HepG2 (cell line): Measurements from ENCODE around the gene ZDHHC18. TPM values are rescaled to one million over a fixed set of nuclear protein-coding genes. Genes with fewer than 3 reads are reported as not detected.
A peak's percentile ranks its signal among the peaks of the same experiment; 100 is the strongest.

Source experiments
- ATAC-seq: fragments of 200-7000 bp; cut with Tn5 transposase; 3 replicates; pipeline ENCODE4 v1.9.1; 2020; ENCODE audit warnings: mild to moderate bottlenecking, moderate library complexity
- BruUV-seq: library from RNA; stranded (reverse); fragments of 400-500 nt; replicated peaks from 2 replicates; lab custom pipeline; 2021; lab: Mats Ljungman, UMichigan
- CTCF ChIA-PET: fragments of 300-600 bp; formaldehyde crosslinking; extraction: SDS; loops from one replicate; lab custom pipeline; 2021; ENCODE audit warnings: low total read pairs, inconsistent platforms, low intra/inter-chr PET ratio; lab: Yijun Ruan, JAX
- POLR2A ChIA-PET: fragments of 350-600 bp; sonication (Branson Sonifier 250); formaldehyde crosslinking; loops from one replicate; lab custom pipeline; 2020; ENCODE audit warnings: antibody characterized with exemption, inconsistent platforms; lab: Yijun Ruan, JAX
- DNase-seq: peaks from one replicate; pipeline ENCODE4 v3.0.0-alpha.2; 2015; ENCODE audit warnings: low spot score
- FAIRE-seq: peaks from 3 replicates; lab custom pipeline; 2011; peaks lifted over from hg19 to GRCh38; lab: Jason Lieb, UNC
- H2AFZ ChIP-seq: one replicate; pipeline ENCODE4 v1.6.1; 2011; ENCODE audit warnings: low read length, inconsistent platforms
- H3K27ac ChIP-seq: fragments of 300-600 bp; 3 replicates; pipeline ENCODE4 v1.8.0; 2011; ENCODE audit warnings: mixed run types, mild to moderate bottlenecking, mixed read lengths, low read length, inconsistent platforms; ENCODE audit not compliant: insufficient read depth; ENCODE audit errors: extremely low read length
- H3K27me3 ChIP-seq, 2 experiments: fragments of 200-600 bp in 1 of 2; 2 replicates in 1 of 2; 3 replicates in 1 of 2; pipeline versions ENCODE4 v1.6.0 to v1.8.0; 2011; ENCODE audit warnings: low read length in 2 of 2, mild to moderate bottlenecking in 2 of 2, moderate library complexity in 2 of 2, inconsistent platforms in 1 of 2; ENCODE audit not compliant: insufficient read depth in 2 of 2, control insufficient read depth in 1 of 2
- H3K36me3 ChIP-seq, 2 experiments: fragments of 200-600 bp in 1 of 2; replicated peaks in 1 of 2; 2 replicates in 1 of 2; 3 replicates in 1 of 2; pipeline versions ENCODE4 v1.5.1 to v1.8.0; 2011; ENCODE audit warnings: low read length in 2 of 2, inconsistent platforms in 1 of 2; ENCODE audit not compliant: insufficient read depth in 2 of 2, control insufficient read depth in 1 of 2
- H3K4me1 ChIP-seq: 2 replicates; pipeline ENCODE4 v1.5.1; 2012; ENCODE audit warnings: low read length, inconsistent platforms; ENCODE audit not compliant: insufficient read depth
- H3K4me2 ChIP-seq: 2 replicates; pipeline ENCODE4 v1.6.0; 2011; ENCODE audit warnings: low read depth, low read length, inconsistent platforms
- H3K4me3 ChIP-seq, 3 experiments: fragments of 200-600 bp in 1 of 3; sonication (generic), shearing (Covaris generic) in 1 of 3; replicated peaks in 1 of 3; 2 replicates each; pipeline ENCODE4 v1.5.1; 2011 to 2016; ENCODE audit warnings: low read length in 3 of 3, inconsistent platforms in 2 of 3, low read depth in 2 of 3, mild to moderate bottlenecking in 2 of 3, control low read depth in 1 of 3, mixed read lengths in 1 of 3; ENCODE audit not compliant: insufficient read depth in 1 of 3
- H3K79me2 ChIP-seq: one replicate; pipeline ENCODE4 v1.6.1; 2011; ENCODE audit warnings: low read length, inconsistent platforms; ENCODE audit not compliant: insufficient read depth
- H3K9ac ChIP-seq: 2 replicates; pipeline ENCODE4 v1.6.0; 2011; ENCODE audit warnings: mild to moderate bottlenecking, low read depth, low read length, inconsistent platforms; ENCODE audit not compliant: insufficient read depth
- H3K9me3 ChIP-seq: 2 replicates; pipeline ENCODE4 v1.5.1; 2012; ENCODE audit warnings: mild to moderate bottlenecking, low read length
- H4K20me1 ChIP-seq: 2 replicates; pipeline ENCODE4 v1.6.0; 2011; ENCODE audit warnings: inconsistent platforms, mild to moderate bottlenecking, low read length, moderate library complexity; ENCODE audit not compliant: insufficient read depth
- DR1 ChIP-seq: sonication (generic); formaldehyde crosslinking; IDR thresholded peaks from 2 replicates; pipeline ENCODE4 v1.8.0; 2021; ENCODE audit warnings: mild to moderate bottlenecking, missing genetic modification reagents, inconsistent platforms
- ETV6 ChIP-seq: sonication (generic); formaldehyde crosslinking; conservative IDR thresholded peaks from 2 replicates; pipeline ENCODE4 v1.4.0; 2020; ENCODE audit warnings: missing genetic modification reagents
- FOXC1 ChIP-seq: sonication (generic); formaldehyde crosslinking; IDR thresholded peaks from 2 replicates; pipeline ENCODE4 v1.8.0; 2022; ENCODE audit warnings: mild to moderate bottlenecking, missing genetic modification reagents, borderline replicate concordance
- GATAD2A ChIP-seq: IDR thresholded peaks from 2 replicates; pipeline ENCODE4 v1.6.1; 2016
- HDAC2 ChIP-seq: sonication (generic); formaldehyde crosslinking; IDR thresholded peaks from 2 replicates; pipeline ENCODE4 v1.4.0; 2020; ENCODE audit warnings: missing genetic modification reagents
- HMG20A ChIP-seq: IDR thresholded peaks from 2 replicates; pipeline ENCODE4 v1.6.1; 2016; ENCODE audit warnings: borderline replicate concordance
- IKZF1 ChIP-seq: fragments of 450-650 bp; IDR thresholded peaks from 2 replicates; pipeline ENCODE4 v1.7.1; 2016
- NFYC ChIP-seq: IDR thresholded peaks from 2 replicates; pipeline ENCODE4 v1.6.1; 2016; ENCODE audit warnings: missing genetic modification reagents, missing compliant biosample characterization
- NONO ChIP-seq, 2 experiments: fragments of 450-650 bp in 1 of 2; sonication (generic) in 1 of 2; formaldehyde crosslinking in 1 of 2; IDR thresholded peaks in 1 of 2; conservative IDR thresholded peaks in 1 of 2; 2 replicates each; pipeline versions ENCODE4 v1.6.1 to v1.8.0; 2017 to 2022; ENCODE audit warnings: mild to moderate bottlenecking in 1 of 2, missing genetic modification reagents in 1 of 2, moderate library complexity in 1 of 2
- PAX8 ChIP-seq: sonication (generic); formaldehyde crosslinking; IDR thresholded peaks from 2 replicates; pipeline ENCODE4 v1.8.0; 2022; ENCODE audit warnings: mild to moderate bottlenecking, missing genetic modification reagents, borderline replicate concordance
- PPARG ChIP-seq: conservative IDR thresholded peaks from 2 replicates; pipeline ENCODE4 v1.6.1; 2016; ENCODE audit warnings: missing biosample characterization, missing genetic modification reagents
- SPEN ChIP-seq: sonication (generic); formaldehyde crosslinking; IDR thresholded peaks from 2 replicates; pipeline ENCODE4 v1.5.1; 2020; ENCODE audit warnings: low read depth, mild to moderate bottlenecking, missing genetic modification reagents
- THRA ChIP-seq: sonication (generic); formaldehyde crosslinking; IDR thresholded peaks from 2 replicates; pipeline ENCODE4 v1.4.0; 2020; ENCODE audit warnings: missing genetic modification reagents, borderline replicate concordance
- ZGPAT ChIP-seq: IDR thresholded peaks from 2 replicates; pipeline ENCODE4 v1.6.1; 2016; ENCODE audit warnings: mild to moderate bottlenecking
- ZKSCAN5 ChIP-seq: sonication (generic); formaldehyde crosslinking; IDR thresholded peaks from 2 replicates; pipeline ENCODE4 v1.5.1; 2020; ENCODE audit warnings: mild to moderate bottlenecking, missing genetic modification reagents
- ZKSCAN8 ChIP-seq: IDR thresholded peaks from 2 replicates; pipeline ENCODE4 v1.6.1; 2016; ENCODE audit warnings: borderline replicate concordance, missing genetic modification reagents, missing compliant biosample characterization
- ZNF350 ChIP-seq: sonication (generic); formaldehyde crosslinking; IDR thresholded peaks from 2 replicates; pipeline ENCODE4 v1.4.0; 2020; ENCODE audit warnings: mild to moderate bottlenecking, low read depth, missing genetic modification reagents, borderline replicate concordance
- ZNF564 ChIP-seq: sonication (generic); formaldehyde crosslinking; IDR thresholded peaks from 2 replicates; pipeline ENCODE4 v1.8.1; 2023; ENCODE audit warnings: mild to moderate bottlenecking, missing genetic modification reagents
- ZNF616 ChIP-seq: sonication (generic); formaldehyde crosslinking; IDR thresholded peaks from 2 replicates; pipeline ENCODE4 v1.5.0; 2020; ENCODE audit warnings: low read depth, mild to moderate bottlenecking, missing genetic modification reagents
- WGBS: methylation state at CpG from one replicate; pipeline ENCODE4 v1.1.6; 2017; ENCODE audit warnings: low lambda C conversion rate; 5-methylcytosine and 5-hydroxymethylcytosine counted together
- in situ Hi-C: cut with HindIII; loops from 2 replicates; pipeline ENCODE4 v1.10.0; 2017; ENCODE audit warnings: low pct_unique_long_range_greater_than_20kb; ENCODE audit not compliant: extremely low pct_ligation_motif_present
- intact Hi-C: fragments of 100-400 bp; cut with micrococcal nuclease; formaldehyde crosslinking; loops from one replicate; pipeline ENCODE4 v1.10.0; 2022; ENCODE audit not compliant: unreplicated experiment
- polyA plus RNA-seq, 8 experiments: library from polyadenylated mRNA; depleted of rRNA in 3 of 8; stranded (reverse) in 7 of 8; unstranded in 1 of 8; fragments of >200 nt; fragmentation: Illumina TruSeq in 4 of 8; extraction: Trizol in 4 of 8; gene quantifications; 2 replicates each; pipeline versions ENCODE4 v1.2.1 to v1.2.3, GENCODE V29; 2011 to 2016; ENCODE audit warnings: low read depth in 4 of 8, missing spikeins in 1 of 8, mixed read lengths in 1 of 8; ENCODE audit not compliant: insufficient read depth in 1 of 8
- total RNA-seq, 5 experiments: library from RNA; depleted of rRNA; stranded (reverse); fragments of >200 nt; fragmentation: Illumina TruSeq; extraction: Trizol; gene quantifications; 2 replicates each; pipeline ENCODE4 v1.2.3, GENCODE V29; 2016; ENCODE audit warnings: low read depth in 1 of 5

ZDHHC18 gene
- total and polyA plus RNA-seq, 2 of the 13 experiments (the other 11 are each of a cell fraction or from before 2014, with no cell fraction given): 13.2 to 35.3 TPM

- FAIRE-seq (no peak), DNase-seq (no peak), ATAC-seq (no peak)
- WGBS: 90% methylated on average over 10 of the region's 10 CpGs
- BruUV-seq: no TSS peak
- no peaks in the 10 kb centered on the region for H4K20me1 ChIP-seq
- CTCF ChIA-PET: no interaction called here
- H3K27me3 ChIP-seq: no peaks in the 10 kb centered on the region
- POLR2A ChIA-PET: interaction anchor here (1.1 to 2.6 kb wide), 4 partner anchors 9 to 61 kb away, joined by 3 to 16 read pairs (median 4); no protein-coding TSS in a partner anchor
- H3K79me2 ChIP-seq: no peaks in the 10 kb centered on the region
- no peaks in the 10 kb centered on the region for H3K9me3 ChIP-seq
- TF ChIP-seq IKZF1: no peak
- TF ChIP-seq ZNF564 (CRISPR knock-in tag): no peak
- TF ChIP-seq HDAC2 (CRISPR knock-in tag): no peak
- no peak for TF ChIP-seq SPEN (CRISPR knock-in tag)
- no peak for TF ChIP-seq FOXC1 (CRISPR knock-in tag)
- TF ChIP-seq ZKSCAN5 (CRISPR knock-in tag): no peak
- no peak for TF ChIP-seq HMG20A (CRISPR knock-in tag)
- no peak for TF ChIP-seq GATAD2A
- TF ChIP-seq THRA (CRISPR knock-in tag): no peak
- no peak for TF ChIP-seq ZNF350 (CRISPR knock-in tag)
- TF ChIP-seq DR1 (CRISPR knock-in tag): no peak
- TF ChIP-seq PPARG: no peak
- TF ChIP-seq ZNF616 (CRISPR knock-in tag): no peak
- no peak for TF ChIP-seq ZGPAT (CRISPR knock-in tag)
- no peak for TF ChIP-seq ZKSCAN8 (CRISPR knock-in tag)
- no peak for TF ChIP-seq NONO (IDR thresholded peaks at IDR 0.05)
- no peak for TF ChIP-seq NONO (CRISPR knock-in tag; conservative IDR thresholded peaks at IDR 0.05)
- no peak for TF ChIP-seq PAX8 (CRISPR knock-in tag)
- no peak for TF ChIP-seq ETV6 (CRISPR knock-in tag)
- no peak for TF ChIP-seq NFYC (CRISPR knock-in tag)
- H3K4me2 ChIP-seq: no peak overlapping the region
- H3K36me3 ChIP-seq: peaks cover 17 to 49% of the 10 kb centered on the region in 2 experiments
- H3K27ac ChIP-seq: peak overlapping the region; percentile 38
- H3K9ac ChIP-seq: no peak overlapping the region
- in situ Hi-C loops (no loop called here), intact Hi-C loops (no loop called here)
- H3K4me1 ChIP-seq: peaks cover 17% of the 10 kb centered on the region
- no peak overlapping the region for H2AFZ ChIP-seq
- H3K4me3 ChIP-seq: no peak overlapping the region
These were observed 22.0 kb downstream of the ZDHHC18 start for GRCh38 chr1:26848499-26848898.
